G401.6 (cell line): ENCODE data around the gene MED10.
A peak's percentile ranks its signal among the peaks of the same experiment; 100 is the strongest.

Source experiments
- FAIRE-seq: peaks from 2 replicates; lab custom pipeline; 2012; peaks lifted over from hg19 to GRCh38; lab: Jason Lieb, UNC

Gene MED10, protein sequence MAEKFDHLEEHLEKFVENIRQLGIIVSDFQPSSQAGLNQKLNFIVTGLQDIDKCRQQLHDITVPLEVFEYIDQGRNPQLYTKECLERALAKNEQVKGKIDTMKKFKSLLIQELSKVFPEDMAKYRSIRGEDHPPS

GRCh38 chr5:6377905-6378765 is at the start of gene MED10:
Gene MED10, minus strand, starts transcription at chr5:6378547. Its CDS starts 64 bp downstream, at chr5:6378483.
- peak; percentile 83 for FAIRE-seq

DNA sequence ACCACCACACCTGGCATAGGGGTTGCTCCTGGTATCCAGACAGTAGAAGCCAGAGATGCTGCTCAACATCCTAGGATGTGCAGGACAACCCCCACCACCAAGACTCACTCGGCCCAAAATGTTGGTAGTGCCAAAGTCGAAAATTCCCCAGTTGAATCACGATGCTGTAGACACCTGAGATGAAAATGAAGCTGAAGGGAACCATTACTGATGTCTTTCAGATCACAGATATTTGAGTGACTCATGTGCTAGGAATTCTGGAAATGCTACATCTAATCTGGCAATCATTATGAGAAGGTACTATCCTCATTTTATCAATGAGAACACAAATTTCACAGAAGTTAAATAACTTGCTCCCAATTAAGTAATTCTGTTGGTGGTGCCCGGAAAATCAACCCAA is 49.3 kb upstream of the MED10 start:
- no peak for FAIRE-seq

DNA sequence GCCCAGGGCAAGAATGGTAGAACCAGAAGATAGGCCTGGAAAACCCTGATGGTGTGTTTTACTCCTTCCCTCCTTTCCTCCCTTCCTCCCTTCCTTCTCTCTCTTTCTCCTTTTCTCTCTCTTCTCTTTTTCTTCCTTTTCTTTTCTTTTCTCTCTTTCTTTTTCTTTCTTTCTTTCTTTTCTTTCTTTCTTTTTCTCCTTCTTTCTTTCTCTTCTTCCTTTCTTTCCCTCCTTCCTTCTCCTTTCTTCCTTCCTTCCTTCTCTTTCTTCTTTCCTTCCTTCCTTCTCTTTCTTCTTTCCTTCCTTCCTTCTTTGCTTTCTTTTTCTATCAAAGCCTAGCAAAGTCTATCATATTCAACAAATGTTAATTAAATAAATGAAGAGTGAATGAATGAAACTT is 46.4 kb upstream of the MED10 start:
- no peak for FAIRE-seq

DNA sequence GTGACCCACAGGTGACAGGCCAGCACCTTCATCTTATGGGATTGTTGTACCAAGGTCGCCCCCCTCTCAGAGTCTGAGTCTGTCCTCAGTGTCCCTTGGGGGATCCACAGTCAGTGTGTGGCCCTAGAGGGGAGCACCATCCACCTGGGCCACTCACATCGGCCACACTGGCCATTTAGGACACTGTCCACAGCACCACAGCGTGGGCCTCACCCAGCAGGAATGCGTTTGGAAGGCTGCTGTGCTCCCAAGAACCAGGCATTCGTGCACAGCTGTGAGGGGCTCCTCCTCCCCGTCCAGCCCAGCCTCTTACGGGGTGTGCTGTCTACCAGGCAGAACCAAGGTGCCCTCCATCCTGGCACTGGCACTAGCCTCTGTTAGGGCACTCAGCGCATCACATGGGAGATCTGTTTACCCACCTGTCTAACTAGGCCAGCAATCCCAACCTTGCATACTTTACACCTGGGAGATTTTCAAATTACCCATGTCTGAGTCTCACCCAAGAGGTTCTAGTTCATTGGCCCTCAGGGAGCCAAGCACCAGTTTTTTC is 45.8 kb upstream of the MED10 start:
- no peak for FAIRE-seq

DNA sequence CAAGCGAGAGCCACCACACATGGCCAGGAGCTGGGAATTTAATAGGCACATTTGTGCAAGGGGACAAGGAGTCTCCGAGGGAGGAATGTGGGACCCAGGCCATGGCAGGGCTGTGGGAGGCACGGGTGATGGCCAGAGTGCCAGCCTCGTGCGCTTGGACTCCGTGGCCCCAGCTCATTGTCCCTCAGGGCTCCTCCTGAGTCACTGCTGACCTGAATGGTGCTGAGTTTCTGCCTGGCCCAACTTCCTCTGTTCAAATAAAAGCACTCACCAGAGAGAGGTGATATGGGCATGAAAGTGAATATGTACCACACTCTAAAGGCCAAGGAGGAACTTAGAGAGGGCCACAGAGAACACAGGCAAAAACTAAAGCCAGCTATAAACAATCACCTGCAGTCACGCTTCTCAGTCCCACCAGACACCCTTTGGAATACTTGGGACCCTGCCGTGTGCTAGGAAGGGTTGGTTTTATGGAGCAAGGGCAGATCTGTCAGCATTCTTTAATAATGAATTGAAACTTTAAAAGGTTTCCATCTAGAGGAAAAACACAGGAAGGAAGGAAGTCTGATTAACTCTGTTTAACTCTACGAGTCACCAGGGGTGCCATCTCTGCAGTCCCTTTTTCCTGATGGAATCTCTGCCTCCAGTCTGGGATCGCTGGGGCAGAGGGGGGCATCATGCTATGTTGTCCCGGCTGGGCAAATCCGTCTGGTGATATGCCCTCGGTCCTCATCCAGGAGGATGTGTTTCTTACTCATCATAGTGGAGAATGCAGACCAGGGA is 45.2 kb upstream of the MED10 start:
- no peak for FAIRE-seq

DNA sequence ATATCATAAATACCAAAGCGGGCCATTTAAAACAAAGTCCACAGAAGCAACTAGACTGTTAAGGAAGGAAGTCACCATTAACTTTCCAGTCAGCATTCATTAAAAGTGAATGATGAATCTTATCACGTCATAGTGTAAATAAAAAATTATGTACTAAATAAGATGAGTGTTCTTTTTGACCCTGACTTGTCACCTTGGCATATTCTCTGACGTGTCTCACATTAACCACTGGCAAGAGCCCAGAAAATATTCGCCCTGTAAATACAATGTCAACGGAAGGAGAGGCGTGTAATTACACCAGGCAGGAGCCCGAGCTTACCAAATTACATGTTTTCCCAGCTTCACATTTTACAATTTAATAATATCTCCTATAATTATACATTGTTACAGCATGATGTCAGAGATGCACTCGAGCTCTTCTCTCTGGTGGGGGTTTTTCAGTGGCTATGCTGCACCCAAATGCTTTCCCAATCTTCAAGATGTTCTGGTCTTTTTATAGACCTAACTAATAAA is 41.0 kb upstream of the MED10 start:
- FAIRE-seq = no peak

DNA sequence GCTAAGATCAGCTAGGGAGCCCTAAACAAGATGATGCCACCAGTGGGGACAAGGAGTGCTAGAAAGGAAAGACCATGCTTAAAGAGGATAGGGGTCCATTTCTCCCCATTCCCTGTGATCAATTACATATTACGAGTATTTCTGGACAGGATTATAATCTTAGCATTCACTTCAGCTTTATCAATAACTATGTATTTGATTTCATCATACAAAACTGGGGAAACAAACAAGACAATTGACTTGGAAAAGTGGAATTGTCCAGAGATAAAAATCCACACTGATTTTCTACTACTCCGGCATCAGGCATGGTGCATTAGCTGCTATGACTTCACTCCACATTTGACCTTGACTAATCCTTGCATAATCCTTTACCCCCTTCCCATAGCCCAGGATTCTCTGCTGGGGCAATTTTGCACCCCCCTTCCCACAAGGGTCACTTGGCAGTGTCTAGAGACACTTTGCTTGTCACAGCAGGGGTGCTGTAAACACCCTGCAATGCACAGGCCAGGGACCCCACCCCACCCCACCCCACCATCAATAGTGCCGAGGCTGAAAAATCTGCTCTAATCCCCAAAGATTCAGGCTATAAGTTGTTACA is 40.4 kb upstream of the MED10 start:
- no peak for FAIRE-seq

DNA sequence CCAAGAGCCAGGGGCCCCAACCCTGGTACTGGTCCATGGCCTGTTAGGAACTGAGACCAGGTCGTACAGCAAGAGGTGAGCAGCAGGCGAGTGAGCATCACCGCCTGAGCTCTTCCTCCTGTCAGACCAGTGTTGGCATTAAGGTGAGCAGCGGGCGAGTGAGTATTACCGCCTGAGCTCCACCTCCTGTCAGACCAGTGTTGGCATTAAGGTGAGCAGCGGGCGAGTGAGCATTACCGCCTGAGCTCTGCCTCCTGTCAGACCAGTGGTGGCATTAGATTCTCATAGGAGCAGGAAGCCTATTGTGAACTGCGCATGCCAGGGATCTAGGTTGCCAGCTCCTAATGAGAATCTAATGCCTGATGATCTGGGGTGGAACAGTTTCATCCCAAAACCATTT is 39.3 kb upstream of the MED10 start:
- FAIRE-seq = no peak

- no peak for FAIRE-seq
These were observed 34.5 kb upstream of the MED10 start for GRCh38 chr5:6412811-6413210.

- FAIRE-seq = no peak
These were observed 32.8 kb upstream of the MED10 start for GRCh38 chr5:6411141-6411540.

DNA sequence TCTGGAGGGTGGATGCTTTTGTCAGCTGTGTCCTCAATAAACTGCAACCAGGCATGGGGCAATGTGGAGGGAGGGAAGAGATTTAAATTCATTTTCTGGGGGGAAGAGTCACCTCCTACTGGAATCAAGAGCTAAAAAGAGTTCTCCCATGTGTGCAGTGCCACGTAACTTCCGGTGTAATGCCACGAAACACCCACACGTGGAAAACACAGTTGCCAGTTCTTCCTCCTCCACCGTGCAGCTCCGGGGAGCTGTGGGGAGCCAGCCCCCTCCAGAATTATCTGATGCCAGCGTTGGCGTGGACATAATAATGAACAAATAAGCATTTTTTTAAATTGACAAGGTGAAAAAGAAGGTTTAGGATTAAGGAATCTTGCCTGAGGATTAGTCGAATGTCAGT is 32.1 kb upstream of the MED10 start:
- no peak for FAIRE-seq

- FAIRE-seq = no peak
These were observed 30.5 kb upstream of the MED10 start for GRCh38 chr5:6408627-6409446.

- FAIRE-seq = no peak
These were observed 29.9 kb upstream of the MED10 start for GRCh38 chr5:6408260-6408596.

DNA sequence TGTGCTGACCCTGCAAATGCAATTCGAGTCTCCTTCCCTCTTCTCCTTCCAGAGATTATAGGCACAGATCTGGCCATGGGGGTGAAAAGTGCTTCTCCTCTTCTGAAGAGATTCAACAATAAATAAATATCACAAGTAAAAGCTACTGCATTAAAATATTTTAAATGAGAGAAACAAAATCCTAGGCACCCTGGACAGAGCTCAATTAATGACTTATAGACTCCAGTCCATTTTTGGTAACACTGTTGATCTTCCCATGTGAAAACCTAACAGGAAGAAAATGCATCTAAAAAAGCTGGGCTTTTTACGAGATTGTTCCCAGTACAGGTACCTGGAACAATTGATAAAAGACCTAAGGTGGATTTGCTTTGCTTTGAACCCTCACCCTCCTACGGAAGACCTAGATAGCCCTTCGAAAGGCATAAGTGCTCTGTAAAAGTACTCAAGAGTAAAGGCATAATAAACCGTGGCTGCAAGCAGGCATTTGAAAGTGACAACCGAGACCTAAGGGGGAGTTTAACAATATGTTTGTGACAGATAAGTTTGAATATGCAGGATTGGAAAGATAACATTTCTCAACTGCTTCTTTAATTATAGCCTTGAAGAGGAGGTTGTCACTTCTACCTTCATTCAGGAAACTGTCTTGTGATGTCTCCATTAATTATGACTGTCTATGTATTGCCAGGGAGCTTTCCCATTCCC is 29.4 kb upstream of the MED10 start:
- no peak for FAIRE-seq

DNA sequence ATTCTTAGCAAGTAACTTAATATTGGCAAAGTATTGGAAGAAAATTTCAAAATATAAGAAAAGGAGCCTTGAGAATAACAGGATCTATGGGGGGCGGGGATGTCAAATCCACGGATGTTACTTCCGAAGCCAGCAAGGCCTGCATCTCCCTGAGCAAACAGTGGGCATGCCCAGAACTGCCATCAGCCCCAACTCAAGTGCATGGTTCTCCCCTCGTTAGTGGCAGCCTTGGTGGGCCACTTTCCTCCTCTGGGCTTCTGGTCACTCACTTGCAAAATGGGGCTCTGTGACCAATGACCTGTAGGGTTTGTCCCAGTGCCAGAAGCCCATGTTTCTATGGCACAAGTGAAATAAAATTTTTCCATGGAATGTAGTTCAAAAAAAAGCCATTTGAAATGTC is 27.2 kb upstream of the MED10 start:
- no peak for FAIRE-seq

DNA sequence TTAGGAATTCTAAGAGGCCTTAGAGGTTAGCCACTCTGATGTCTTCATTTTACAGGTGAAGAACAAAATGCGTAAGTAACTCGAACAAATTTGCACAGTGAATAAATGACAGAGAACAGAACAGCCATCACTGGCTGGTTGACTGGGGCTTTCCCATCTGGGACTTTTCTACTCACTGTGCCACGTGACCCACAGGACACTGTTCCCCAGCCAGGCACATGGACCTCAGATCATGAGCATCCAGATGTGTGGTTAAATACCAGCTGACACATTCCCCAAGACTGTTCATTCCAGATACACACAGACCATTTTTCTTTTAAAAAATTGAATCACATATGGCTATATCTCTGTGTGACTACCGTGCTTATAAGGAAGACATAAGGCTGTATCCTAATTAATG is 25.8 kb upstream of the MED10 start:
- no peak for FAIRE-seq

DNA sequence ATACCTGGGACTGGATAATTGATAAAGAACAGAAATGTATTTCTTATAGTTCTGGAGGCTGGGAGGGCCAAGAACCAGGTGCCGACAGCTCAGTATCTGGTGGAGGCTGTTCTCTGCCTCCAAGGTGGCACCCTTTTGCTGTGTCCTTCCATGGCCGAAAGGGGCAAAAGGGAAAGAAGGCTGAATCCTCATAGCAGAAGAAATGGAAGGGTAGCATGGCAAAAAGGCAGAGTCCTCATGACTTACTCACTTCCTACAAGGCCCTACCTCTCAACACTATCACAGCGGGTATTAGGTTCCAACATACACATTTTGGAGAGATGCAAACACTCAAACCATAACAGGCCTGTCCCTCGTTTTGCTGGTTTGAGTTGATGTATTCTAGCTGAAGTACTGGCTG is 25.1 kb upstream of the MED10 start:
- FAIRE-seq = no peak

GRCh38 chr5:6402939-6403338 is 24.6 kb upstream of the MED10 start:
- no peak for FAIRE-seq

DNA sequence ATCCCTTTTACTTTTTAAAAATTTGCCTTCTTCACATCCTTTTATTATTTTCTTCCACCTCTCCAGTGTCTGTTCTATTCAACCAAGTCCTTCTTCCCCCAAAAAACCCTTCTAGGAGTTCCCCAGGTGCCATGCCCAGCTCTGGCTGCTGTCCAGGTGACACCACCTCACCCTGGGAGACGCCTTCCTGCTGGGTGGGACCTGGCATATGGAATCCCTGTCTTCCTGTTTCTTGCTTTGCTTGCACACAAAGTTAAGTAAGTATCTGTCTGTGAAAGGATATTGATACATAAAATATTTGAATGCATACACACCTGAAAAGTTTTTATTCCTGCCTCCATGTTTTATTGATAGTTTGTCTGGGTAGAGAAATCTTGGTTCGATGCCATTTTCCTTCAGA is 23.1 kb upstream of the MED10 start:
- no peak for FAIRE-seq

DNA sequence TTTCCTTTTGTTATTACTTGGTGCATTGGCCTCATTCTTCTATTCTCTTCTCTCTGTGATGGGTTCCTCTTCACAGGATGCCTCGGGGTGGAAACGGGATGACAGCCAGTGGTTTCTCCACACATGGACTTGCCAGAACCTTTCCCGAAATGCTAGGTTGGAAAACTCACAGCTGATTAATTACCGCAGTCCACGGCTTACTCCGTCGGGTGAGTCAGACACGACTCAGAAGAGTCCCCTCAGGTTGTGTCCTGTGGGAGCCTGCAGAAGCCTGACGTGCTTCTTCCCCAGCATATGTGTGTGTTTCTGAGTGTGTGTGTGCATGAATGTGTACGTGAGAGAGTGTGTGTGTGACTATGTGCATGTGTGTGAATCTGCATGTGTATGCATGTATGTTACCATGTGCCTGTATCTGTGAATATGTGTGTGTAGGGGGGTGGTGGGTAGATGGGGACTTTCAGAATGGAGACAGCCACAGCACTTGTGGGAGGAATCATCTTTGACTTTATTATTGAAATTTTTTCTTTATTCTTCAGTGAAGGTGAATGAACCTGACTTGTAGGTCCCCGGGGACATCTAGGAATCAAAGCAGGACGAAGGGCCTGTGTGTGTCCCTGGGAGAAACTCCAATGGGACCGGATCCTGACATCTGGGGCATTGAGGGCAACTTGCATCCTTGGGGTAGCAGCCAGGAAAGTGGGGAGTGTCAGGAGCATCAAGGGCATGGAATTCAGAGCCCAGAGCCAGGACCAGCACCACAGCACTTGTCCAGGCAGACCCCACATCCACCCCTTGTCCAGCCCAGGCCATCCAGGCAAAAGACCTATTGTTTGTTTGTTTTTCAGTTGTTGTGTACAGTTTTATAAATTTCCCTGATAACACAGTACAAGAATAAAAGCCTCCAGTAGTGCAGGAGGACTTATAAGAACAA is 21.9 kb upstream of the MED10 start:
- no peak for FAIRE-seq
